Measurements from ENCODE around the gene PTGR3.

- TF ChIP-seq CTCF (conservative IDR thresholded peaks at IDR 0.05; ENCODE audit: low read depth, low read length) (no peak), EZH2phosphoT487 (IDR thresholded peaks at IDR 0.05; ENCODE audit: borderline replicate concordance, low read length) (no peak)
Measured at GRCh38 chr18:75229437-75229836, 20.5 kb upstream of the PTGR3 start.
